HG03442 (cell line): ENCODE results near the gene POMP.
A peak's percentile ranks its signal among the peaks of the same experiment; 100 is the strongest.

ENCODE experiments used
- ATAC-seq: cut with Tn5 transposase; IDR thresholded peaks from one replicate; pipeline ENCODE4 v1.9.1; 2021; ENCODE audit warnings: mild to moderate bottlenecking, moderate library complexity; ENCODE audit not compliant: unreplicated experiment

POMP gene

GRCh38 chr13:28658796-28659620 lies at the start of gene POMP:
Gene POMP, plus strand, starts transcription at chr13:28659130. Its CDS starts 55 bp downstream, at chr13:28659185.
- ATAC-seq: peak; percentile 88

- no peak for ATAC-seq
These were observed 49.5 kb upstream of the POMP start for GRCh38 chr13:28609381-28609780.

GRCh38 chr13:28609926-28610325 lies 49.0 kb upstream of the POMP start:
- no peak for ATAC-seq

GRCh38 chr13:28610996-28611395 lies 47.9 kb upstream of the POMP start:
- no peak for ATAC-seq

- ATAC-seq: no peak
These were observed 47.2 kb upstream of the POMP start for GRCh38 chr13:28611654-28612131.

GRCh38 chr13:28613562-28613961 lies 45.4 kb upstream of the POMP start:
- no peak for ATAC-seq

- ATAC-seq: no peak
These were observed 42.9 kb upstream of the POMP start for GRCh38 chr13:28615916-28616446.

GRCh38 chr13:28618230-28618994 lies 40.5 kb upstream of the POMP start:
- no peak for ATAC-seq

- no peak for ATAC-seq
These were observed 38.7 kb upstream of the POMP start for GRCh38 chr13:28620011-28620830.

- no peak for ATAC-seq
These were observed 37.5 kb upstream of the POMP start for GRCh38 chr13:28621449-28621848.

- no peak for ATAC-seq
These were observed 36.6 kb upstream of the POMP start for GRCh38 chr13:28622286-28622685.

- ATAC-seq: no peak
These were observed 34.9 kb upstream of the POMP start for GRCh38 chr13:28623782-28624706.

GRCh38 chr13:28624707-28625432 lies 34.1 kb upstream of the POMP start:
- ATAC-seq: no peak

- no peak for ATAC-seq
These were observed 32.7 kb upstream of the POMP start for GRCh38 chr13:28626266-28626665.

GRCh38 chr13:28628241-28628640 lies 30.7 kb upstream of the POMP start:
- ATAC-seq: no peak

GRCh38 chr13:28630869-28631268 lies 28.1 kb upstream of the POMP start:
- ATAC-seq: no peak

- ATAC-seq: no peak
These were observed 27.1 kb upstream of the POMP start for GRCh38 chr13:28631801-28632200.

GRCh38 chr13:28636069-28636468 lies 22.9 kb upstream of the POMP start:
- no peak for ATAC-seq

GRCh38 chr13:28636677-28637317 lies 22.1 kb upstream of the POMP start:
- ATAC-seq: peak; percentile 39
